Measurements from ENCODE around the gene CFAP54.

DNA sequence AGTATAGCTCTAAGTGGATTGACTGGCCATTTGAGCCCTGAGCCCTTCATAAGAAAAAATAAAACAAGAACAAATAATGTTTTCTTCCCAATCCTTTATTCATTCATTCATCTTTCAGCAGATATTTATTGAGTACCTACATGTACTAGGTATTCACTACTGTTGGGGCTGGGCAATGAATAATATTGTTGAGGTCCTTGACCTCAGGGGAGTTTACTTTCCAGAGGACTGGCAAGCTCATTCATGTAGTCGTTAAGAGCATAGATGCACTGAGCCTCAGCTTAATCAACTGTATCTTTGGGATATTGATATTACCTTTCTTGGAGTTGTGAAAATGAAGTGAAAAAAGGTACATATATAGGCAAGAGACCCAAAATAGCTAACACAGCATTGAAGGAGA lies 7.6 kb downstream of the CFAP54 start:
- TF ChIP-seq, protein P1, sequence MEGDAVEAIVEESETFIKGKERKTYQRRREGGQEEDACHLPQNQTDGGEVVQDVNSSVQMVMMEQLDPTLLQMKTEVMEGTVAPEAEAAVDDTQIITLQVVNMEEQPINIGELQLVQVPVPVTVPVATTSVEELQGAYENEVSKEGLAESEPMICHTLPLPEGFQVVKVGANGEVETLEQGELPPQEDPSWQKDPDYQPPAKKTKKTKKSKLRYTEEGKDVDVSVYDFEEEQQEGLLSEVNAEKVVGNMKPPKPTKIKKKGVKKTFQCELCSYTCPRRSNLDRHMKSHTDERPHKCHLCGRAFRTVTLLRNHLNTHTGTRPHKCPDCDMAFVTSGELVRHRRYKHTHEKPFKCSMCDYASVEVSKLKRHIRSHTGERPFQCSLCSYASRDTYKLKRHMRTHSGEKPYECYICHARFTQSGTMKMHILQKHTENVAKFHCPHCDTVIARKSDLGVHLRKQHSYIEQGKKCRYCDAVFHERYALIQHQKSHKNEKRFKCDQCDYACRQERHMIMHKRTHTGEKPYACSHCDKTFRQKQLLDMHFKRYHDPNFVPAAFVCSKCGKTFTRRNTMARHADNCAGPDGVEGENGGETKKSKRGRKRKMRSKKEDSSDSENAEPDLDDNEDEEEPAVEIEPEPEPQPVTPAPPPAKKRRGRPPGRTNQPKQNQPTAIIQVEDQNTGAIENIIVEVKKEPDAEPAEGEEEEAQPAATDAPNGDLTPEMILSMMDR (conservative IDR thresholded peaks at IDR 0.05 in 1 of 2, IDR thresholded peaks at IDR 0.05 in 1 of 2; ENCODE audit: extremely low read depth in 1 of 2, insufficient read depth in 1 of 2, low read depth in 1 of 2, low read length in 2 of 2): no peak
- TF ChIP-seq EZH2 (IDR thresholded peaks at IDR 0.05; ENCODE audit: borderline replicate concordance, low read length): no peak

All from mammary epithelial cell (primary cell).